Left forelimb (tissue), 1 donor: ENCODE data around the gene GNAI1.
"Not testable (repeated sequence)": the region's sequence is repeated elsewhere in the genome, so short reads cannot be mapped to it uniquely, and the experiment has no call there.

Experiments used
- DNase-seq: peaks from one replicate; pipeline ENCODE4 v3.0.0-alpha.2; 2018; ENCODE audit warnings: low spot score

Gene GNAI1

DNA sequence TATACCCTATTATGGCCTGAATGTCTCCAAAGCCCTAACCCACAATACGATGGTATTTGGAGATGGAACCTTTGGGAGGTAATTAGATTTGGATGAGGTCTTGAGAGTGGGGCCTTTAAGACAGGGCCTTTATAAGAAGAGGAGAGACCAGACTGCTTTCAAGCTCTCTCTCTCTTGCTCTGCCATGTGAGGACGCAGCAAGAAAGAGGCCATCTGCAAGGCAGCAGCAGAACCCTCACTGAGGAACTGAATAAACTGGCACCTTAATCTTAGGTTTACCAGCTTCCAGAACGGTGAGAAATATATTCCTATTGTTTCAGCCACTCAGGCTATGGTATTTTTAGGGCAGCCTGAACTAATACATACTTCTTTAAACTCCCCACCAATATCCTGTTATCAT is 2.0 kb upstream of the GNAI1 start:
- DNase-seq, result no peak

DNA sequence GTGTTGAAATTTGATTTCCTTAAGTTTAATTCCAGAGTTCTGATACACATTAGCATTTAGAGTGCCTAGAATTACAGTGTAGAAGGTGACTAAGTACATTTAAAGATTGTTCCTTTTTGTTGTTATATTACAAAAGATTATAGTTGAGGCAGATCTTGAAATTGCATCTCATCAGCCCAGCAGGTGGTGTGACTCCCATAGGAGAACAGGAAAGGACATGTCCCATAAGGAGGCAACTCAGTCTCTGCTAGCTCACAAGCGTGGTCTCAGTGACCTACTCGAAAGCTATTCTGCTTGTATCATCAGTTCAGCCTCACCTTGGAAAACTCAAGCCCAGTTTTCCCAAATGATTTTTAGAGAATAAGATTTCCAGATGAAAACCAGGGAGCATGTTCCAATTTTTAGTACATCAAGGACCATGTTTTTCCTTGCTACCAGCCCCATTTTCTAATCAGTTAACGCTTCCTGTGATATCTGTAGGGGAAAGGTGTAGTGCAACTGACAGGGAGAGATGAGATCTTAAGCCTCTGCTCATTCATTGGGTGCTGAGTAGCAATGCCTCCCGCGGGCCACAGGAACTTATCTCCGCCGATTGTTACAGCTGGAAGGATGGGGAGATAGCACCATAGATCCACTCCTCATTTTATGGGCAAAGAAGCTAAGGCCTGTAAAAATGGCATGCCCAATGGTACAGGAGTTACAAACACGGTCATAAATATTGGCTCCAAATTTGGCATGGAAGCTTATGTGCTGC is 1.1 kb upstream of the GNAI1 start:
- DNase-seq, result no peak

DNA sequence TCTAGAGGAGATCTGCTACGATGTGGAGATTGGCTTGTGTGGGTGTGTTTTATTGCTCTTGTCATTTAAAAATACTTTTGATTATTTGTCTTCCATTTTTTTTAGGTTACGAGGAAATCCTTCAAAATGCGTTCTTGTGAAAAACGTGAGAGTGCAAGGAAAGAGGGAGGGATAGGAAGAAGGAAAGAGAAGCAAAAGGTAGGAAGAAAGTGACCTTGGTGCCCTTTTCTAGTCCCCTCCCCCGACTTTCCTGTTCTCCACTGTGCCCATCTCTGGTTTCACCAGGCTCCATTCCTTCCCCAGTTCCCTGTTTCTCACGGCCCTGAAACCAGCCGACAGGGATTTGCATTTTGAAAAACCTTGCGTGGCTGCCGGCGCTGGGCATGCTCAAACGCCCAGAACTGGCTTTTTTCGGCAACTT is 506 bp upstream of the GNAI1 start:
- DNase-seq, result no peak

DNA sequence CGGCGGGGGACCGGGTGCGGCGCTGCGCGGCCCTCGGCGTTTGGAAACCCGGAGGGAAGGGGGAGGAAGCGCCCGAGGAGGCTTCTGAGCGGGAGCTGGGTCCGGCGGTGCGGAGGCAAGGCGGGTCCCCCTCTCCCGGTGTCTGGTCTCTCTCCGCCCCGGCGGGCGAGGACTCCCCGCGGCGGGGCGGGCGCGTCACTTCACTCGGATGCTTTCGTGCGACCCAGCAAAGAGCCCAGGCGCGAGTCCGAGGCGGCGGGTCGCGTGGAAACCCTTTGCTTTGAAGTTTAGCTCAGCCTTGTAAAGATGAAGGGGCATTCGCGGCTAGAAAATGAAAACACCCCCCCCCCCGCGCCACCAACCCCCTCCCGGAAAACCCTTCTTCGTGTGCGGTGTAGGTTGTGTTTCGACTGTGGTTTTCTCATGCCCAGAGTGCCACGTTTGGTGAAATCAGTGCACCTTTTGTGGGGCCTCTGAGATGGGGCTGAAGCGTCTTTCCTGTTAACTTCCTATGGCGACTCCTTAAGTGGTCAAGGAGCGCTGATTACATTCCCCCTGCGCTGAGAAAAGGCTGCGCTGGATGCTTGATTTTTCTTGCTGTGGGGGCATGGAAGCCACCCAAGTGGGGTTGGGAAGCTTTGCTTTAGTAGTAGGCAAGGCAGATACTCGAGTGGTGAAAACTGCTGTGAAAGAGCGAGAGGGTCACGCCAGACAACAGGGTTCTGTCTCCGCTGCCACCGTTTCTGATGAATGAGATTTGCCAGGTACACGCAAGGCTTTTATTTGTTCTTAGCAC is 876 bp downstream of the GNAI1 start:
- no peak for DNase-seq

DNA sequence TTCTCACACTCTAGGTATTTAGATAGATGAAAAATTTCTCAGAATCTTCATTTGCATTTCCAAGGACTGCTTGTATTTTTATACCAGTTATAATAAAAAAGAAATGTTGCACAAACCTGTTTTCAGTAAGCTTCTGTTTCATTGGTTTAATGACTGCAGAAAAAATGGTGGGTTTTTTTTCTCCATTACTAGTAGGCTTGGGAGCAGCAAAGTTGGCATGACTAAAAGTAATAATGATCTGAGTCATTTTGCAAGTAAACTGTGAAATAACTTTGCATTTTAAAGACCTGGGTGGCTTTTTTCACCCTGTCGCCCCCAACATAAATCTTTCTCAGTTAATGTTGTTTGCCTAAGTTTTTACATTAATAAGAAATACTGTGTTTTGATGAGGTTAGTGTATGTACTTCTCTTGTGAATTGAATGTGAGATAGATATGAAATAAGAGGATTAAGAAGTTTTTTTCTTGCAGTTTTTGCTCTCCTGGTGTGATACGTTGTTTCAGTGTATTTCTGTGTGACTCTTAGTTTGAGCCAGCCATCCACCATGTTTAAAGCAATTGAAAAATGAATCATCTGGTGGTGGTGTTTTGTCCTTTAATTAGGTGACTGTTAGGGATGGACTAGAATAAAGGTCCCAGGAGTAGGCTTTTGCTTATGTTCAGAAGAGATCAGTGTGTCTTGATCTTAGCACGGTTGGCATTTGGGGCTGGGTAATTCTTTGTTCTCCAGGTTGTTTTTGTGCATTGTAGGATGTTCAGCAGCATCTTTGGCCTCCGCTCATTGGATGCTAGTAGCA is 1.8 kb downstream of the GNAI1 start:
- no peak for DNase-seq

DNA sequence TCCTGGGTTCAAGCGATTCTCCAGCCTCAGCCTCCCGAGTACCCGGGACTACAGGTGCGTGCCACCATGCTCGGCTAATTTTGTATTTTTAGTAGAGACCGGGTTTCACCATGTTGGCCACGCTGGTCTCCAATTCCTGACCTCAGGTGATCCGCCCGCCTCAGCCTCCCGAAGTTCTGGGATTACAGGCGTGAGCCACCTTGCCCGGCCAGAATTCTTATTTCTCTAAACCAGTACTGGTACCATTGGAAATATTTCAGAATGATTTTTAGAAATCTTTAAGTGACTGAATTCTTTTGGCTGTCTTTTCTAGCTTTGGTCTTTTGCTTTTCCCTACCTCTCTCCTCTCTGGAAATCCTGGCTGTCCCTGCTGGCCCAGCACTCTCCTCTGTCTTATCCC is 2.8 kb downstream of the GNAI1 start:
- no peak for DNase-seq

DNA sequence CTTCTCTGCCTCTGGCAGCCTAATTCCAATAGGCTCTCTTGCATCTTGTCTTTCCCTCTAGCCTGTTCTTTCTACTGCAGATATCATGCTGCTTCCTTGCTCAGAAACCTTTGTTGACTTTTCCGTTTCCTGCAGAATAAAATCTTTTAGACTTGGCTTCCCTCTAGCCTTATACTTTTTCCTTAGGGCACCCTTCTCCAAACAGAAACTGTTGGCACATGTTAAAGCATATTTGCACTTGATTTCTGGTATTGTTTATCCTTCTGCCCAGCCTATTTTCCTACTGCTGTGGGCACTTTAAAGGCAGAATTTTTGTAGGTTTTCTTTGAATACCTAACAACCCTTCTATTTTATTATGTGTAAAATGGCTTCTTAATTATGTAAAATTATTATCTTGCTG is 4.6 kb downstream of the GNAI1 start:
- no peak for DNase-seq

DNA sequence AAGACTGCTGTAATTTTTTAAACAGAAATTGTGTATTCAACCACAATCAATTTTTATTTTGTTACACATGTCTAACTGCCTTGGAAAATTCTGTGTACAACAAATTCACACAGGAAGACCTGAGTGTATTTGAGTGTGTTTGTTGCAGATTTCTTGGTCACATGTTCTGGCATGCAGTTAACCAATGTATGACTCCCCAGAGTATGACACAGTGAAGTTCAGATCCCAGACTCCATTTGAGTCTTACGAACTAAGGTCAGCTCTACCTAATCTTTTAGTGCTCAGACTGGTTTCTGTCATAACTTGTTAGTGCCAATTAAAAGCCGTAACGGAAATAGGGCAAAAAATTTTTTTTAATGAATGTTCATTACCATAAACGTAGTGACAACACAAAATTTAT is 5.8 kb downstream of the GNAI1 start:
- DNase-seq, result no peak

DNA sequence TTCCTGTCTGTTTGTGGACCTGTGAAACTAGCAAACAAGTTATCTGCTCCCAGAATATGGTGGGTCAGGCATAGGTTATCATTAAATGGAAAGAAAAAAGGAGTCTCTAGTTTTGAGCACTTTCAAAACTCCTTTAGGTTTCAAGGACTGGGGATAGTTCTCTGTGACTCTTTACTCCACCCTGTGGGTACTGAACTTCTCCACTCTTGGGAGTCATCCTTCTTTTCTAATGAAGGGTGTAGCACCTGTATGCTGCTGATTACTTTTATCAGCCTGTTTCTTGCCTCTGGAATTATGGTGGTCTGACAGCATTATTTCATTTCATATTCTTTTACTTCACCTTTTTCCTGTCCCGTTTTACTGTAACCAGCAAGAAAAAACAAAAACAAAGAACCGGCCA is 6.7 kb downstream of the GNAI1 start:
- no peak for DNase-seq

DNA sequence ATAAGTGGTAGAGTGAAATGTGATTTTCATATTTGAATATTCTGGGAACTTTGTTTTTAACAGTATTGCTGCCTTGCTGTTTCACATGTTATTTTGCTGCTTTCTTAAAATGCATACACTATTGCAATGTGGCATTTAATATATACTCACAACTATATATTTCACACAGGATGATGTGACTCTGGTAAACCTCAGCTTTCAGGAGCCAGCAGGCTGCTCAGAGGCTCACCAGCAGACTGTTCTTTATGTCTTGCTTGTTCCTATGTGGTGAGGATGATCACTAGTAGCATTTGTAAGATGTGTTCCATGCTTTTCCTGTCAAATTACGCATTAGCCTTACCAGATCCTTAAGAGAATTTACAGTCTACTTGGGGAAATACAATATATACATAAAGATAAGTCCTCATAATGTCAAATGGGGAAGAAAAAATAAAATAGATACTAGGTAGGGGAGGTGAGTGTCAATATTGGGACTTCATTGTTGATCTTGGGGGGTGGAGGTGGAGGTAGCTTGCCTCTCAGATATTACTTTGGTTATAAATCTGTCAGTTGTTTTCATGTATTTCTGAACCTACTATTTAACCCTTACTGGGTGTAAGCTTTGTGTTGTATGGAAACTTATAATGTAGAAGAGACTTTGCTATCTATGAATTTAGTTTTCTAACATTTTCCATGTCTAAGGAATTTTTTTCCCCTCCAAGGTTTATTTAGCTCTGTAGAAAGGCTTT is 8.4 kb downstream of the GNAI1 start:
- no peak for DNase-seq

DNA sequence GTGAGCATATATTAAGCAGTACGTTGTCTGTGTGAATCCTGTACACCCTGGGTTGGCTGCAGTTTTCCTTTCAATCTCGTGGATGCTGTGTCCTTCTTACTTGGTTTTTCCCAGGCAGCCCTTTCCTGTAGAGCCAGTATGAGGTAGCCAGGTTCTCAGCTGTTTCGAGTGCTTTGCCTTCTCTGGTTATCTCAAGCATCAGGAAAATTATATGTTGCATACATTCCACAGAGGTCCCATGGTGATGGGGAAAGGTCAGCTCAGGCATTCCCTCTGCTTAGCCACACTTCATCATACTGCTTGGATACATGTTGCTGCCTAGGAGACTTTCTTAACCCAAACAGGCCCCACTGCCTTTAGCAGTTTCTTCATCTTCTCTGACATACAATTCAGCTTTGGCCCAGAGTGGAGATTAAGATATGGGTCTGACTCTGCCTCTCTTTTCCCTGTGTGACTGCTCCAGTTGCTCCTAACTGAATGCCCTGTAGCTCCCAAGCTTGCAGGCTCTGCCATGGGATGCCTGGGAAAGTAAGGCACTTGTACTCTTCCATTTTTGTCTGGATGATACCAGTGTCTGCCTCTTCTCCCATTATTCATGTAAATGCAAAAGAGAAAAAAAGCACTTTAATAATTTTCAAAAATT is 11.3 kb downstream of the GNAI1 start:
- DNase-seq, result no peak

DNA sequence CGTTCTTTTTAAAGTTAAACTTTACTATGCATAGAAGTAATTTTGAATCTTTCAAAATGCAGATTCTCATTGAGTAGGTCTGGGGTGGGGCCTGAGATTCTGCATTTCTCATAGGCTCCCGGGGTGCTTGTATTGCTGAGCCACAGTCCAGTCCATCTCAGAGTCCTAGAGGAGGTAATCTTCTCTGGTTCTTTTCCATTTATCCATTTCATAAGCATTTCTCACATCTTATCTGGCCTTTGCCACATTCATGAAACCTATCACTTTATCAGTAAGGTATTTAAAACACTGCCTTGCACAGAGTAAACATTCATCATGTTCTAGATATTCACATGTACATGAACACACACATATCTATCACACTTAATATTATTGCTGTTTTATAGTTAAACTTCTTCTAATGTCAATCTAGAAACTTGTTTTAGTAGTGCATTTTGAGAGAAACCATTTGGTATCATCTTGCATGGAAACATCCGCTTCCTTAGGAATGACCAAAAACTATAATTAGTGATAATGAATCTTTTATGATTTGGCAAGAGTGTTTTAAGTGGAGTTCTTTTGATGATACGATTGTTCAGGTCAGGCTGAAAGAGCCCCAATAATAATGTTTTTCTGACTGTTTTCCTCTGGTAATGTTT is 12.0 kb downstream of the GNAI1 start:
- DNase-seq, result no peak

DNA sequence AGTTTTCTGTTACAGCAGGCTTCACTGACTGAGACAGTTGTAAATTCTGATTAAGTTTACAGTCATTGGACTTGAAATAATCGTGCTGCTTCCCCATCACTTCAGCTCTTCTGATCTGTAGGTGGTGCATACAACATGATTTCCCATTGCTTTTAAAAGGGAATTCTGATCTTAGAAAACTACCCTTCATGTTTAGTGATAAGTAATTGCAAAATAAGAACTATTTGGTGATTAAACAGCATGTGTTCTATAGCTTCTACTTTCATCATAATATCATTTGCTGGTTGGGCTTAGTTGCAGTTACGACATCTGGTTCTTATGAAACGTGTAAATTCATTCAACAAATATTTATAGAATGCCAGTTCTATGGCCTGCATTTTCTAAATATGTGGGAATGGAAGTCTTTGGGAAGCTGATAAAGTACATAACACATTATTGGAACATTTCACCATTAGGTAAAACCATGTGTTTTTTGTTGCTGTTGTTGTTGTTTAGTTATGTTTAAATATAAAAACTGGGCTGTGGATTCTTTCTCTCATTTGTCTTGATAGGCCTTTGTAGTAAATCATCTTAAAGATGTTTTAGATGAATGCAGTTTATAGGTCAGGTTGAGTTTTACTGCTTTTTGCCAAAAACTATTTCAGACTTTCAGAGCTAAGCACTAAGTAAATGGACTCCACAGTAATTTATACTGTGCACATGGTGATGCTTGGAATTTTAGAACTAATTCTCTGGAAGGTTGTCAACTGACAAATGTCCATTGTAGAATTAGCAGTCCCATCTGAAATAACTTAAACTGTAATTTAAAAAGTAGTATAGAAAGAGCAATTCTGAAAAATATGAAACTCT is 13.1 kb downstream of the GNAI1 start:
- DNase-seq, result no peak

DNA sequence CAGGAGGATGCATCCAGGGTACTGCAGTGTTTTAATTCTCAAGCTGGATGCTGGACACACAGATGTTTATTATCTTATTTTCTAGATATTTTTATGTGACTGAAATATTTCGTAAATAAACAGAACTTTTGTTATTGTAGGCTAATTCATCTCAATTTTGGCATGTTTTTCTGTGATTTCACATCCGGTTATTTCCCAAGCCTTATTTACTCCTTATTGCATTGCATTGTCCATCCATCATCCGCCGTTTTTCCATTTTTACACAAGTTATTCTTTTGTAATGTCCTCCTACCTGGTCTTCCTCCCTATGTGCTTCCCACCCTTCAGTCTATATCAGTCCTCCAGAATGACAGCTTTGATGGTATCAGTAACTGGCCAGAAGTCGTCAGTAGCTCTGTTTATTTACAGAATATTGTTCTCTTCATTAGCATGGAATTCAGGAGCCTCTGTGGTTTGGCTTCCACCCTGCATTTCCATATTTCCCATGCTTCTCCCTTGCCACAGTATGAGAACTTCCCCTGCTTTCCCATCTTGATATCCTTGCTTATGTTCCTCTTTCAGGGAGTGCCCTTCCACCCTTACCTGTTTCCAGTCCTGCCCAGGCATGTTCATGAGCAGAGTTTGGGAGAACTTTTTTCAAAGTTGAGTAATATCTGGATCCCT is 16.1 kb downstream of the GNAI1 start:
- no peak for DNase-seq

DNA sequence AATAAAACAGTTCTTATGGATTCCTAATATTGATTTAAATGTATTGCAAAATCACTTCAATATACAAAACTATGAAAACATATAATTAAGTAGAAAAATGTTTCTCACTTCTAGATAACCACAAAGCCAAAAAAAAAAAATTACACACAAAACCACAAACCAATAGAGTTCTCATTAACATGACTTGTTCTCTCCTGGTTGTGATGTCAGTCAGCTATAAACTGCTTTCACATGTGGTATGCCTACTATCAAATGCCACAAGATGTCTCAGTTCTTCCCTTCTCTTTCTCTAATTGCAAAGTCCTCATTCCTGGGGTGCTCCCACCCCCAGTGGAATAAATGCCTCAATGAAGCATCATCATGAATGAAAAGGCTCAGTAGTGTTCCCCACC is 16.6 kb downstream of the GNAI1 start:
- DNase-seq, result no peak

DNA sequence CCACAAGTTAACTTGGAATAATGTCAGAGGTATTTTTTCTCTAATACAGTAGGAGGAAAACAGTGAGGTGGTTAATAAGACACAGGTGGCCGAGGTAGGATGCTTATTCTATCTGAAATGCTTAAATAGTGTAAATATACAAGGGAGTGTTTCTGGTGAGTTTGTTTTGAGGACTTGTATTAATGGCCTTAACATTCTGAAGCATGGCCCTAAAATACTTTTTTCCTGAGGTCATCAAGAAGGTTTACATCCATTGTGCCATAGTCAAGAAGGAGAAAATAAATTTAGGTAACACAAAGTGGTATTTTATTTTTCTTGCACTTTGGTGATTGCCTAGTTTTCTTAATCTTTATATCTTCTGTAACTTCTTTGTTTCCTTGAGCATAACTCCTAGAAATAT is 18.8 kb downstream of the GNAI1 start:
- DNase-seq, result no peak

DNA sequence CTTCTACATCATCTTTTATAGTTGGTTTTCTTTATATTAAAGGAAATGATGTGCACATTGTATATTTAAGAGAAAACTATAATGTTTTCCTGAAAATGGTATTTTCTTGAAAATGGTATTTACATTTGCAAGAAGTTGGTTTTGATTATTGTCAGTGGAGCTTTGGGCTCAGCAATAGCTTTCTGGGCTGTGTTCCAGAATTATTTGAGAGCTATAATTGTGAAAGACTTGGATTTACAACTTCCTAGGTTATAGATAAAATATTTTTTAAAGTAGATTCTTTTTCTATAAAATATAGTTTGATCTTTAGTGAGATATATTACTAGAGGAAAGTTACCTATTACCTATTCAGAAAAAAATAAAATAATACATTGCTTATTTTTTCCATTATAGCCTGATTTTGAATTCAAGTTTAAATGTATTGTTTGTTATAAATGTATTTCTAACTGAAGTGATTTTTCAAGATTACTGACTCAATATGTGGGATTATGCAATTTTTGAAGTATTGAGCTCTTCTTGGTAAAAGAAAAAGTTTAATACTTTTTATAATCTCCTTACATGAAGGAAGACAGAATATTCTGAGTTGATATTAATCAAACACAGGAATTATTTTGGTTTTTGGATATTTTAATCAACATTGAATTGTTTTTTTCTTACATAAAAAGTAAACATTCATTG is 20.2 kb downstream of the GNAI1 start:
- no peak for DNase-seq

DNA sequence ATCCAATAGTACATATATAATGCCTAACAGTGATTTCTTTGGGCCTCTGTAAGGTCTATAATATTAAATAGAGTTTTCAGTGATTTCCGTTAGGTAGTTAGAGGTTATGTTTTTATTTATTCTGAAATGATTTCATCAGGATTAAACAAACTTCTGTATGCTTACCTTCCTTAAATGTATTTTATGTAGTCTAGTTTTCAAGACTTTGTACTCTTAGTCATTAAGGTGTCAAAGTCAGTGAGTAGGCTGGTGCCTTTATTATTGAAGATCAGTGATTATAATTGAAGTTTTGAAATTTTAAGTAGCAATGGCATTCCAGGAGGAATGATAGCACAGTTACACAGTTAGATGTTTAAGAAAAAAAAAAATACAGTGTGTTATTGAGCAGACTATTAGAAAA is 20.7 kb downstream of the GNAI1 start:
- no peak for DNase-seq

DNA sequence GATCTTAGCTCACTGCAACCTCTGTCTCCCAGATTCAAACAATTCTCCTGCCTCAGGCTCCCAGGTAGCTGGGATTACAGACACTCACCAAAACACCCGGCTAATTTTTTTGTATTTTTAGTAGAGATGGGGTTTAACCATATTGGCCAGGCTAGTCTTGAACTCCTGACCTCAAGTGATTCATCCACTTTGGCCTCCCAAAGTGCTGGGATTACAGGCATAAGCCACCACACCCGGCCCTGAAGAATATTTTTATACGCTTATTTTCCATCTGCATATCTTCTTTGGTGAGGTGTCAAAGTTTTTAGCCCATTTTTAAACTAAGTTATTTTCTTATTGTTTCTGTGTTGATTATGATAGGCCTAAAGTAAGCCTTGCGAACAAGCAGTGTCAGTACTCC is 23.1 kb downstream of the GNAI1 start:
- DNase-seq, result not testable (repeated sequence)
